ENCODE data around the gene FOXJ3.
A peak's percentile ranks its signal among the peaks of the same experiment; 100 is the strongest.

FOXJ3 gene

GRCh38 chr1:42186152-42186551 lies 148.9 kb downstream of the FOXJ3 start:
- Histone ChIP-seq H3K9ac (ENCODE audit: low read depth, low read length) (no peak overlapping the region), H3K27me3 (ENCODE audit: control insufficient read depth, insufficient read depth, low read length) (no peaks in the 10 kb centered on the region), H3K4me1 (ENCODE audit: control insufficient read depth, insufficient read depth, low read length) (no peaks in the 10 kb centered on the region), H3K27ac (ENCODE audit: low read depth, low read length) (no peak overlapping the region), H3K36me3 (ENCODE audit: control insufficient read depth, insufficient read depth, low read length) (peaks cover 67% of the 10 kb centered on the region), H3K9me3 (ENCODE audit: control insufficient read depth, insufficient read depth, low read length) (no peaks in the 10 kb centered on the region), H3K4me3 (ENCODE audit: low read depth, low read length) (no peak overlapping the region)

GRCh38 chr1:42184616-42185015 lies 150.4 kb downstream of the FOXJ3 start:
- H3K27ac ChIP-seq (ENCODE audit: low read depth, low read length) = no peak overlapping the region
- H3K9ac ChIP-seq (ENCODE audit: low read depth, low read length) = no peak overlapping the region
- peaks cover 67% of the 10 kb centered on the region for H3K36me3 ChIP-seq (ENCODE audit: control insufficient read depth, insufficient read depth, low read length)
- no peaks in the 10 kb centered on the region for H3K27me3 ChIP-seq (ENCODE audit: control insufficient read depth, insufficient read depth, low read length)
- no peak overlapping the region for H3K4me3 ChIP-seq (ENCODE audit: low read depth, low read length)
- no peaks in the 10 kb centered on the region for H3K9me3 ChIP-seq (ENCODE audit: control insufficient read depth, insufficient read depth, low read length)
- no peaks in the 10 kb centered on the region for H3K4me1 ChIP-seq (ENCODE audit: control insufficient read depth, insufficient read depth, low read length)

- H3K27ac ChIP-seq (ENCODE audit: low read depth, low read length) = no peak overlapping the region
- H3K9ac ChIP-seq (ENCODE audit: low read depth, low read length) = no peak overlapping the region
- no peaks in the 10 kb centered on the region for H3K4me1 ChIP-seq (ENCODE audit: control insufficient read depth, insufficient read depth, low read length)
- H3K36me3 ChIP-seq (ENCODE audit: control insufficient read depth, insufficient read depth, low read length) = peaks cover 67% of the 10 kb centered on the region
- H3K4me3 ChIP-seq (ENCODE audit: low read depth, low read length) = no peak overlapping the region
- no peaks in the 10 kb centered on the region for H3K9me3 ChIP-seq (ENCODE audit: control insufficient read depth, insufficient read depth, low read length)
- H3K27me3 ChIP-seq (ENCODE audit: control insufficient read depth, insufficient read depth, low read length) = no peaks in the 10 kb centered on the region
Measured at GRCh38 chr1:42183957-42184268, 151.1 kb downstream of the FOXJ3 start.

GRCh38 chr1:42183210-42183956 lies 151.7 kb downstream of the FOXJ3 start:
- H3K9me3 ChIP-seq (ENCODE audit: control insufficient read depth, insufficient read depth, low read length) = no peaks in the 10 kb centered on the region
- no peaks in the 10 kb centered on the region for H3K27me3 ChIP-seq (ENCODE audit: control insufficient read depth, insufficient read depth, low read length)
- H3K9ac ChIP-seq (ENCODE audit: low read depth, low read length) = no peak overlapping the region
- no peak overlapping the region for H3K27ac ChIP-seq (ENCODE audit: low read depth, low read length)
- no peaks in the 10 kb centered on the region for H3K4me1 ChIP-seq (ENCODE audit: control insufficient read depth, insufficient read depth, low read length)
- H3K36me3 ChIP-seq (ENCODE audit: control insufficient read depth, insufficient read depth, low read length) = peaks cover 64% of the 10 kb centered on the region
- H3K4me3 ChIP-seq (ENCODE audit: low read depth, low read length) = no peak overlapping the region

- Histone ChIP-seq H3K4me1 (ENCODE audit: control insufficient read depth, insufficient read depth, low read length) (no peaks in the 10 kb centered on the region), H3K36me3 (ENCODE audit: control insufficient read depth, insufficient read depth, low read length) (peaks cover 52% of the 10 kb centered on the region), H3K27ac (ENCODE audit: low read depth, low read length) (no peak overlapping the region), H3K9me3 (ENCODE audit: control insufficient read depth, insufficient read depth, low read length) (no peaks in the 10 kb centered on the region), H3K27me3 (ENCODE audit: control insufficient read depth, insufficient read depth, low read length) (no peaks in the 10 kb centered on the region), H3K4me3 (ENCODE audit: low read depth, low read length) (no peak overlapping the region), H3K9ac (ENCODE audit: low read depth, low read length) (no peak overlapping the region)
Measured at GRCh38 chr1:42181687-42182086, 153.3 kb downstream of the FOXJ3 start.

GRCh38 chr1:42179900-42180329 lies 155.1 kb downstream of the FOXJ3 start:
- H3K36me3 ChIP-seq (ENCODE audit: control insufficient read depth, insufficient read depth, low read length) = peaks cover 48% of the 10 kb centered on the region
- no peak overlapping the region for H3K4me3 ChIP-seq (ENCODE audit: low read depth, low read length)
- H3K27ac ChIP-seq (ENCODE audit: low read depth, low read length) = no peak overlapping the region

GRCh38 chr1:42179275-42179674 lies 155.8 kb downstream of the FOXJ3 start:
- no peaks in the 10 kb centered on the region for H3K9me3 ChIP-seq (ENCODE audit: control insufficient read depth, insufficient read depth, low read length)
- no peaks in the 10 kb centered on the region for H3K4me1 ChIP-seq (ENCODE audit: control insufficient read depth, insufficient read depth, low read length)
- H3K36me3 ChIP-seq (ENCODE audit: control insufficient read depth, insufficient read depth, low read length) = peaks cover 42% of the 10 kb centered on the region
- H3K4me3 ChIP-seq (ENCODE audit: low read depth, low read length) = no peak overlapping the region
- H3K9ac ChIP-seq (ENCODE audit: low read depth, low read length) = no peak overlapping the region
- no peaks in the 10 kb centered on the region for H3K27me3 ChIP-seq (ENCODE audit: control insufficient read depth, insufficient read depth, low read length)
- no peak overlapping the region for H3K27ac ChIP-seq (ENCODE audit: low read depth, low read length)

More at GRCh38 chr1:42179900-42180329, 155.1 kb downstream of the FOXJ3 start:
- Histone ChIP-seq H3K4me1 (ENCODE audit: control insufficient read depth, insufficient read depth, low read length) (no peaks in the 10 kb centered on the region), H3K9me3 (ENCODE audit: control insufficient read depth, insufficient read depth, low read length) (no peaks in the 10 kb centered on the region), H3K27me3 (ENCODE audit: control insufficient read depth, insufficient read depth, low read length) (no peaks in the 10 kb centered on the region), H3K9ac (ENCODE audit: low read depth, low read length) (no peak overlapping the region)

- H3K27me3 ChIP-seq (ENCODE audit: control insufficient read depth, insufficient read depth, low read length) = no peaks in the 10 kb centered on the region
- no peak overlapping the region for H3K27ac ChIP-seq (ENCODE audit: low read depth, low read length)
- H3K4me3 ChIP-seq (ENCODE audit: low read depth, low read length) = no peak overlapping the region
- no peaks in the 10 kb centered on the region for H3K9me3 ChIP-seq (ENCODE audit: control insufficient read depth, insufficient read depth, low read length)
- H3K9ac ChIP-seq (ENCODE audit: low read depth, low read length) = no peak overlapping the region
- 0 out of 2 replicates have a peak, but pooled peaks cover 5% of the 10 kb centered on the region for H3K4me1 ChIP-seq (ENCODE audit: control insufficient read depth, insufficient read depth, low read length)
- H3K36me3 ChIP-seq (ENCODE audit: control insufficient read depth, insufficient read depth, low read length) = peaks cover 36% of the 10 kb centered on the region
Measured at GRCh38 chr1:42178249-42178648, 156.8 kb downstream of the FOXJ3 start.

- 0 out of 2 replicates have a peak, but pooled peaks cover 5% of the 10 kb centered on the region for H3K4me1 ChIP-seq (ENCODE audit: control insufficient read depth, insufficient read depth, low read length)
- H3K27ac ChIP-seq (ENCODE audit: low read depth, low read length) = peak overlapping the region; percentile 45
- no peaks in the 10 kb centered on the region for H3K27me3 ChIP-seq (ENCODE audit: control insufficient read depth, insufficient read depth, low read length)
- H3K9me3 ChIP-seq (ENCODE audit: control insufficient read depth, insufficient read depth, low read length) = no peaks in the 10 kb centered on the region
- no peak overlapping the region for H3K4me3 ChIP-seq (ENCODE audit: low read depth, low read length)
- no peak overlapping the region for H3K9ac ChIP-seq (ENCODE audit: low read depth, low read length)
- peaks cover 36% of the 10 kb centered on the region for H3K36me3 ChIP-seq (ENCODE audit: control insufficient read depth, insufficient read depth, low read length)
Measured at GRCh38 chr1:42177541-42177981, 157.5 kb downstream of the FOXJ3 start.

GRCh38 chr1:42176902-42177519 lies 158.0 kb downstream of the FOXJ3 start:
- Histone ChIP-seq H3K27ac (ENCODE audit: low read depth, low read length) (peak overlapping the region; percentile 45), H3K9ac (ENCODE audit: low read depth, low read length) (no peak overlapping the region), H3K9me3 (ENCODE audit: control insufficient read depth, insufficient read depth, low read length) (no peaks in the 10 kb centered on the region), H3K4me1 (ENCODE audit: control insufficient read depth, insufficient read depth, low read length) (0 out of 2 replicates have a peak, but pooled peaks cover 5% of the 10 kb centered on the region), H3K4me3 (ENCODE audit: low read depth, low read length) (no peak overlapping the region), H3K27me3 (ENCODE audit: control insufficient read depth, insufficient read depth, low read length) (no peaks in the 10 kb centered on the region), H3K36me3 (ENCODE audit: control insufficient read depth, insufficient read depth, low read length) (peaks cover 35% of the 10 kb centered on the region)

- Histone ChIP-seq H3K9me3 (ENCODE audit: control insufficient read depth, insufficient read depth, low read length) (no peaks in the 10 kb centered on the region), H3K4me1 (ENCODE audit: control insufficient read depth, insufficient read depth, low read length) (0 out of 2 replicates have a peak, but pooled peaks cover 5% of the 10 kb centered on the region)
Measured at GRCh38 chr1:42175314-42176054, 159.6 kb downstream of the FOXJ3 start.

More at GRCh38 chr1:42175314-42176054, 159.6 kb downstream of the FOXJ3 start:
- Histone ChIP-seq H3K27me3 (ENCODE audit: control insufficient read depth, insufficient read depth, low read length) (no peaks in the 10 kb centered on the region), H3K9ac (ENCODE audit: low read depth, low read length) (no peak overlapping the region), H3K4me3 (ENCODE audit: low read depth, low read length) (no peak overlapping the region), H3K36me3 (ENCODE audit: control insufficient read depth, insufficient read depth, low read length) (peaks cover 21% of the 10 kb centered on the region), H3K27ac (ENCODE audit: low read depth, low read length) (no peak overlapping the region)

All from HUES48 (cell line).